RWPE2 (cell line): ENCODE data around the gene VWA5B1.

Experiments
- ATAC-seq: fragments of 200-7000 bp; cut with Tn5 transposase; 3 replicates; pipeline ENCODE4 v1.9.1; 2021; ENCODE audit warnings: low read depth
- DNase-seq: peaks from one replicate; pipeline ENCODE4 v3.0.0-alpha.2; 2020; ENCODE audit warnings: low spot score
- H3K27ac ChIP-seq: fragments of 450-650 bp; 2 replicates; pipeline ENCODE4 v1.5.1; 2017; ENCODE audit warnings: mild to moderate bottlenecking; ENCODE audit not compliant: poor library complexity, severe bottlenecking
- H3K27me3 ChIP-seq: fragments of 250-450 bp; sonication (Bioruptor Pico); 2 replicates; pipeline ENCODE4 v1.5.1; 2021; ENCODE audit warnings: mild to moderate bottlenecking, moderate library complexity; ENCODE audit not compliant: insufficient read depth, poor library complexity, severe bottlenecking
- H3K36me3 ChIP-seq: fragments of 250-450 bp; sonication (Bioruptor Pico); 2 replicates; pipeline ENCODE4 v1.5.1; 2020; ENCODE audit warnings: low read depth, mild to moderate bottlenecking, moderate library complexity
- H3K4me1 ChIP-seq: fragments of 250-450 bp; sonication (Bioruptor Pico); 2 replicates; pipeline ENCODE4 v1.5.1; 2021; ENCODE audit warnings: mild to moderate bottlenecking, moderate library complexity; ENCODE audit not compliant: insufficient read depth, poor library complexity, severe bottlenecking
- H3K4me3 ChIP-seq: fragments of 250-450 bp; sonication (Bioruptor Pico); 2 replicates; pipeline ENCODE4 v1.5.1; 2021; ENCODE audit warnings: mild to moderate bottlenecking, moderate library complexity; ENCODE audit not compliant: severe bottlenecking
- H3K9me3 ChIP-seq: fragments of 250-450 bp; sonication (Bioruptor Pico); 2 replicates; pipeline ENCODE4 v1.5.1; 2021; ENCODE audit warnings: mild to moderate bottlenecking, moderate library complexity; ENCODE audit not compliant: severe bottlenecking
- CTCF ChIP-seq: fragments of 450-650 bp; IDR thresholded peaks from one replicate; pipeline ENCODE4 v1.5.1; 2017; ENCODE audit warnings: mild to moderate bottlenecking, moderate library complexity; ENCODE audit not compliant: poor library complexity, severe bottlenecking

VWA5B1 gene

GRCh38 chr1:20399606-20400180, 109.0 kb downstream of the VWA5B1 start:
- no peaks in the 10 kb centered on the region for H3K36me3 ChIP-seq

GRCh38 chr1:20400341-20401177, 109.9 kb downstream of the VWA5B1 start:
- H3K27me3 ChIP-seq: no peaks in the 10 kb centered on the region
- no peaks in the 10 kb centered on the region for H3K4me1 ChIP-seq
- H3K36me3 ChIP-seq: no peaks in the 10 kb centered on the region
- DNase-seq (no peak), ATAC-seq (no peak)
- no peak overlapping the region for H3K27ac ChIP-seq
- no peaks in the 10 kb centered on the region for H3K9me3 ChIP-seq
- no peak for TF ChIP-seq CTCF
- no peak overlapping the region for H3K4me3 ChIP-seq

More at GRCh38 chr1:20399606-20400180, 109.0 kb downstream of the VWA5B1 start:
- no peaks in the 10 kb centered on the region for H3K27me3 ChIP-seq
- H3K4me1 ChIP-seq: no peaks in the 10 kb centered on the region
- DNase-seq (no peak), ATAC-seq (no peak)
- no peak overlapping the region for H3K27ac ChIP-seq
- TF ChIP-seq CTCF: no peak
- peaks cover 4% of the 10 kb centered on the region for H3K9me3 ChIP-seq
- H3K4me3 ChIP-seq: no peak overlapping the region

- Histone ChIP-seq H3K4me1 (no peaks in the 10 kb centered on the region), H3K27me3 (no peaks in the 10 kb centered on the region)
- ATAC-seq: no peak
Observed at GRCh38 chr1:20401405-20402010, 110.8 kb downstream of the VWA5B1 start.

GRCh38 chr1:20402585-20403422, 112.1 kb downstream of the VWA5B1 start:
- Histone ChIP-seq H3K9me3 (no peaks in the 10 kb centered on the region), H3K27ac (no peak overlapping the region), H3K4me1 (no peaks in the 10 kb centered on the region), H3K27me3 (no peaks in the 10 kb centered on the region), H3K4me3 (no peak overlapping the region), H3K36me3 (no peaks in the 10 kb centered on the region)
- no peak for TF ChIP-seq CTCF
- DNase-seq (no peak), ATAC-seq (no peak)

More at GRCh38 chr1:20401405-20402010, 110.8 kb downstream of the VWA5B1 start:
- Histone ChIP-seq H3K27ac (no peak overlapping the region), H3K9me3 (no peaks in the 10 kb centered on the region), H3K36me3 (no peaks in the 10 kb centered on the region), H3K4me3 (no peak overlapping the region)
- no peak for DNase-seq
- TF ChIP-seq CTCF: no peak
